ENCODE data around the gene CNTNAP2. TPM values are rescaled to one million over a fixed set of nuclear protein-coding genes. Genes with fewer than 3 reads are reported as not detected.

CNTNAP2 gene
- total and polyA plus RNA-seq, 9 of the 15 experiments (the other 6 are each of a cell fraction or from before 2014, with no cell fraction given), result 0.04 to 0.62 (median 0.09) TPM; not detected in 4

DNA sequence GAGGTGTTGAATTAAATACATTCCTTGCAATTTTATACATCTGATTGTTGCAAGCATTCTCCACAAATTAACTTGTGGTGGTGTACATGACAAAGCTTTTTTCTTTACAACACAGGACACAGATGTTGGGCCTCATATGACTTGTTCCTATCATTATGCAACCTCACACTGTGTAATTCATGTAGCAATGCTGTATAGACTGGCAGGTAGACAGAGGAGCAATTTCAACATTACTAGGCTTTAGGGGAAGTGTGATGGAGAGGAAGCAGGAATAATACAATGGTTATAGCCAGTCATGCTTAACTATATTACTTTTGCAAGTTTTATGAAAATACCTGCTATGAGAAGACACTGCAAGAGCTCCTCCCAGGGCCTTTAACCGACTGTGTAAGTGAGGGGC lies 832.1 kb downstream of the CNTNAP2 start:
- Histone ChIP-seq H3K4me3 (no peak overlapping the region), H3K9ac (ENCODE audit: insufficient read depth in 1 of 2, low read depth in 2 of 2, low read length in 2 of 2) (no peak overlapping the region), H3K4me2 (ENCODE audit: insufficient read depth, low read length) (no peak overlapping the region), H2AFZ (ENCODE audit: low read depth, low read length) (no peak overlapping the region), H3K36me3 (ENCODE audit: control insufficient read depth, insufficient read depth, low read length) (no peaks in the 10 kb centered on the region), H3K9me1 (ENCODE audit: control insufficient read depth, insufficient read depth, low read length) (no peaks in the 10 kb centered on the region), H4K20me1 (replicated peaks; ENCODE audit: control insufficient read depth, insufficient read depth, low read length) (no peaks in the 10 kb centered on the region), H3K4me1 (replicated peaks in 1 of 2; ENCODE audit: control insufficient read depth in 2 of 2, insufficient read depth in 2 of 2, low read length in 2 of 2) (no peaks in the 10 kb centered on the region), H3K27me3 (ENCODE audit: control insufficient read depth in 2 of 2, insufficient read depth in 2 of 2, low read length in 2 of 2) (no peaks in the 10 kb centered on the region), H3K79me2 (ENCODE audit: control insufficient read depth, insufficient read depth, low read length) (no peaks in the 10 kb centered on the region), H3K9me3 (replicated peaks; ENCODE audit: control insufficient read depth, insufficient read depth, low read depth, low read length) (no peaks in the 10 kb centered on the region), H3K27ac (ENCODE audit: extremely low read depth, low read depth, low read length) (no peak overlapping the region)
- FAIRE-seq (no peak), ATAC-seq (no peak), DNase-seq (ENCODE audit: extremely low read depth in 1 of 4, low spot score in 3 of 4) (no peak)
- BruUV-seq (replicated peaks), result no TSS peak
- TF ChIP-seq KLF13 (tag; IDR thresholded peaks at IDR 0.05; ENCODE audit: borderline replicate concordance, low read depth) (no peak), POLR2H (tag; IDR thresholded peaks at IDR 0.05; ENCODE audit: low read depth) (no peak), ESRRA (IDR thresholded peaks at IDR 0.05; ENCODE audit: borderline replicate concordance, low read depth) (no peak), MECOM (CRISPR knock-in tag; IDR thresholded peaks at IDR 0.05) (no peak), ZNF644 (tag; IDR thresholded peaks at IDR 0.05; ENCODE audit: low read depth) (no peak), THRAP3 (IDR thresholded peaks at IDR 0.05; ENCODE audit: borderline replicate concordance) (no peak), ZNF212 (CRISPR knock-in tag; IDR thresholded peaks at IDR 0.05) (no peak), ZNF507 (tag; conservative IDR thresholded peaks at IDR 0.05) (no peak), TEAD1 (CRISPR knock-in tag; IDR thresholded peaks at IDR 0.05) (no peak), PRMT5 (CRISPR knock-in tag; IDR thresholded peaks at IDR 0.05) (no peak)
- TF ChIP-seq, protein P1, sequence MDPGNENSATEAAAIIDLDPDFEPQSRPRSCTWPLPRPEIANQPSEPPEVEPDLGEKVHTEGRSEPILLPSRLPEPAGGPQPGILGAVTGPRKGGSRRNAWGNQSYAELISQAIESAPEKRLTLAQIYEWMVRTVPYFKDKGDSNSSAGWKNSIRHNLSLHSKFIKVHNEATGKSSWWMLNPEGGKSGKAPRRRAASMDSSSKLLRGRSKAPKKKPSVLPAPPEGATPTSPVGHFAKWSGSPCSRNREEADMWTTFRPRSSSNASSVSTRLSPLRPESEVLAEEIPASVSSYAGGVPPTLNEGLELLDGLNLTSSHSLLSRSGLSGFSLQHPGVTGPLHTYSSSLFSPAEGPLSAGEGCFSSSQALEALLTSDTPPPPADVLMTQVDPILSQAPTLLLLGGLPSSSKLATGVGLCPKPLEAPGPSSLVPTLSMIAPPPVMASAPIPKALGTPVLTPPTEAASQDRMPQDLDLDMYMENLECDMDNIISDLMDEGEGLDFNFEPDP (CRISPR knock-in tag; IDR thresholded peaks at IDR 0.05), result no peak
- TF ChIP-seq, protein P2, sequence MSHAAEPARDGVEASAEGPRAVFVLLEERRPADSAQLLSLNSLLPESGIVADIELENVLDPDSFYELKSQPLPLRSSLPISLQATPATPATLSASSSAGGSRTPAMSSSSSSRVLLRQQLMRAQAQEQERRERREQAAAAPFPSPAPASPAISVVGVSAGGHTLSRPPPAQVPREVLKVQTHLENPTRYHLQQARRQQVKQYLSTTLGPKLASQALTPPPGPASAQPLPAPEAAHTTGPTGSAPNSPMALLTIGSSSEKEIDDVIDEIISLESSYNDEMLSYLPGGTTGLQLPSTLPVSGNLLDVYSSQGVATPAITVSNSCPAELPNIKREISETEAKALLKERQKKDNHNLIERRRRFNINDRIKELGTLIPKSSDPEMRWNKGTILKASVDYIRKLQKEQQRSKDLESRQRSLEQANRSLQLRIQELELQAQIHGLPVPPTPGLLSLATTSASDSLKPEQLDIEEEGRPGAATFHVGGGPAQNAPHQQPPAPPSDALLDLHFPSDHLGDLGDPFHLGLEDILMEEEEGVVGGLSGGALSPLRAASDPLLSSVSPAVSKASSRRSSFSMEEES (CRISPR knock-in tag; IDR thresholded peaks at IDR 0.05), result no peak
- intact Hi-C loops (cut with micrococcal nuclease) (no loop called here), in situ Hi-C loops (cut with MboI) (no loop called here)
- 0% methylated on average over 1 of the region's 1 CpG for WGBS (ENCODE audit: insufficient coverage, low coverage, missing lambda C conversion rate)
- ChIA-PET POLR2A (no interaction called here), CTCF (ENCODE audit: low intra/inter-chr PET ratio) (no interaction called here)
